PC-3 (cell line): ENCODE data around the gene TRIM38.

Experiments
- EZH2 ChIP-seq: fragments of 300-600 bp; sonication (generic); IDR thresholded peaks from one replicate; pipeline ENCODE4 v1.6.1; 2017; ENCODE audit warnings: antibody characterized with exemption, mild to moderate bottlenecking, low read length; ENCODE audit not compliant: unreplicated experiment
- TF ChIP-seq, protein P1 (sequence below): fragments of 300-600 bp; sonication (generic); conservative IDR thresholded peaks from 2 replicates; pipeline ENCODE4 v1.5.1; 2017; ENCODE audit warnings: antibody characterized with exemption, low read depth, mild to moderate bottlenecking, low read length

DNA sequence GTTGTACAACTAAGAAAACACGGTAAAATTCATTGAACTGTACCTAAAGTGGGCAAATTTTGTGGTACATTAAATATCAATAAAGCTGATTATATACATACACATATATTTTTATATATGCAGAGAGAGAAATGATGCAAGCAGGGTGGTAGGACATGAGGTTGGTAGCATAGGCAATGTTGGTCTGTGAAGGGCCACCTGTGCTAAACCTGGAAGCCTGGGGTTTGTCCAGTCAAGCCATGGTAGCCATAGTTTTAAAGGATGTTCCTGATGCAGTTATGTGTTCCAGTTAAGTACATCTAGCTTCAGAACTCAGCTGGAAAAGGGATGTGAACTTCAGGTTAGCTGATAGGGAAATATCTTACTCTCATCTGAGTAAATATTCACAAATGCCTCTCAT lies 60.1 kb downstream of the TRIM38 start:
- TF ChIP-seq, protein P1, sequence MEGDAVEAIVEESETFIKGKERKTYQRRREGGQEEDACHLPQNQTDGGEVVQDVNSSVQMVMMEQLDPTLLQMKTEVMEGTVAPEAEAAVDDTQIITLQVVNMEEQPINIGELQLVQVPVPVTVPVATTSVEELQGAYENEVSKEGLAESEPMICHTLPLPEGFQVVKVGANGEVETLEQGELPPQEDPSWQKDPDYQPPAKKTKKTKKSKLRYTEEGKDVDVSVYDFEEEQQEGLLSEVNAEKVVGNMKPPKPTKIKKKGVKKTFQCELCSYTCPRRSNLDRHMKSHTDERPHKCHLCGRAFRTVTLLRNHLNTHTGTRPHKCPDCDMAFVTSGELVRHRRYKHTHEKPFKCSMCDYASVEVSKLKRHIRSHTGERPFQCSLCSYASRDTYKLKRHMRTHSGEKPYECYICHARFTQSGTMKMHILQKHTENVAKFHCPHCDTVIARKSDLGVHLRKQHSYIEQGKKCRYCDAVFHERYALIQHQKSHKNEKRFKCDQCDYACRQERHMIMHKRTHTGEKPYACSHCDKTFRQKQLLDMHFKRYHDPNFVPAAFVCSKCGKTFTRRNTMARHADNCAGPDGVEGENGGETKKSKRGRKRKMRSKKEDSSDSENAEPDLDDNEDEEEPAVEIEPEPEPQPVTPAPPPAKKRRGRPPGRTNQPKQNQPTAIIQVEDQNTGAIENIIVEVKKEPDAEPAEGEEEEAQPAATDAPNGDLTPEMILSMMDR = no peak
- TF ChIP-seq EZH2 = no peak
